Measurements from ENCODE around the gene PPME1.
"Not testable (repeated sequence)": the region's sequence is repeated elsewhere in the genome, so short reads cannot be mapped to it uniquely, and the experiment has no call there.

The PPME1 gene

GRCh38 chr11:74170694-74171629 lies at the start of gene PPME1, which contains the start of gene C2CD3:
PPME1 (plus strand) TSS chr11:74171289; CDS start chr11:74171422, 133 bp downstream.
C2CD3 (minus strand) TSS chr11:74171002; CDS start chr11:74170792, 210 bp downstream.
- H3K27me3 ChIP-seq (ENCODE audit: control insufficient read depth, insufficient read depth, low read length), result no peaks in the 10 kb centered on the region
- peaks cover 7% of the 10 kb centered on the region for H3K4me1 ChIP-seq (ENCODE audit: control insufficient read depth, low read depth, low read length)
- no peaks in the 10 kb centered on the region for H3K9me3 ChIP-seq (ENCODE audit: control insufficient read depth, low read depth, low read length)
- H3K36me3 ChIP-seq (ENCODE audit: control insufficient read depth, low read depth, low read length), result peaks cover 22% of the 10 kb centered on the region
- H3K4me3 ChIP-seq (ENCODE audit: low read length), result peak within 1 kb of the TSS; percentile 74
- H3K9ac ChIP-seq (ENCODE audit: low read length), result peak within 1 kb of the TSS; percentile 81
- H3K27ac ChIP-seq (ENCODE audit: low read length), result peak within 1 kb of the TSS; percentile 50

GRCh38 chr11:74121804-74122203 lies 49.3 kb upstream of the PPME1 start:
- H3K9me3 ChIP-seq (ENCODE audit: control insufficient read depth, low read depth, low read length), result no peaks in the 10 kb centered on the region
- peaks cover 7% of the 10 kb centered on the region for H3K36me3 ChIP-seq (ENCODE audit: control insufficient read depth, low read depth, low read length)
- H3K9ac ChIP-seq (ENCODE audit: low read length), result no peak overlapping the region
- no peak overlapping the region for H3K4me3 ChIP-seq (ENCODE audit: low read length)
- no peaks in the 10 kb centered on the region for H3K4me1 ChIP-seq (ENCODE audit: control insufficient read depth, low read depth, low read length)
- H3K27ac ChIP-seq (ENCODE audit: low read length), result no peak overlapping the region
- H3K27me3 ChIP-seq (ENCODE audit: control insufficient read depth, insufficient read depth, low read length), result no peaks in the 10 kb centered on the region

GRCh38 chr11:74123008-74123448 lies 48.1 kb upstream of the PPME1 start:
- H3K4me1 ChIP-seq (ENCODE audit: control insufficient read depth, low read depth, low read length), result no peaks in the 10 kb centered on the region
- no peaks in the 10 kb centered on the region for H3K9me3 ChIP-seq (ENCODE audit: control insufficient read depth, low read depth, low read length)
- H3K9ac ChIP-seq (ENCODE audit: low read length), result no peak overlapping the region
- H3K36me3 ChIP-seq (ENCODE audit: control insufficient read depth, low read depth, low read length), result peaks cover 7% of the 10 kb centered on the region
- H3K27ac ChIP-seq (ENCODE audit: low read length), result no peak overlapping the region
- H3K27me3 ChIP-seq (ENCODE audit: control insufficient read depth, insufficient read depth, low read length), result no peaks in the 10 kb centered on the region
- H3K4me3 ChIP-seq (ENCODE audit: low read length), result no peak overlapping the region

- H3K9ac ChIP-seq (ENCODE audit: low read length); H3K27ac ChIP-seq (ENCODE audit: low read length); H3K9me3 ChIP-seq (ENCODE audit: control insufficient read depth, low read depth, low read length); H3K4me3 ChIP-seq (ENCODE audit: low read length); H3K27me3 ChIP-seq (ENCODE audit: control insufficient read depth, insufficient read depth, low read length); H3K36me3 ChIP-seq (ENCODE audit: control insufficient read depth, low read depth, low read length); H3K4me1 ChIP-seq (ENCODE audit: control insufficient read depth, low read depth, low read length): not testable (repeated sequence)
Measured at GRCh38 chr11:74129121-74129520, 42.0 kb upstream of the PPME1 start.

- Histone ChIP-seq H3K9me3 (ENCODE audit: control insufficient read depth, low read depth, low read length) (no peaks in the 10 kb centered on the region), H3K27me3 (ENCODE audit: control insufficient read depth, insufficient read depth, low read length) (no peaks in the 10 kb centered on the region), H3K27ac (ENCODE audit: low read length) (no peak overlapping the region), H3K9ac (ENCODE audit: low read length) (no peak overlapping the region), H3K36me3 (ENCODE audit: control insufficient read depth, low read depth, low read length) (peaks cover 4% of the 10 kb centered on the region), H3K4me1 (ENCODE audit: control insufficient read depth, low read depth, low read length) (no peaks in the 10 kb centered on the region), H3K4me3 (ENCODE audit: low read length) (no peak overlapping the region)
Measured at GRCh38 chr11:74132833-74133232, 38.3 kb upstream of the PPME1 start.

GRCh38 chr11:74133436-74133835 lies 37.7 kb upstream of the PPME1 start:
- no peaks in the 10 kb centered on the region for H3K27me3 ChIP-seq (ENCODE audit: control insufficient read depth, insufficient read depth, low read length)
- H3K9me3 ChIP-seq (ENCODE audit: control insufficient read depth, low read depth, low read length), result no peaks in the 10 kb centered on the region
- H3K36me3 ChIP-seq (ENCODE audit: control insufficient read depth, low read depth, low read length), result peaks cover 4% of the 10 kb centered on the region
- no peak overlapping the region for H3K9ac ChIP-seq (ENCODE audit: low read length)
- H3K27ac ChIP-seq (ENCODE audit: low read length), result no peak overlapping the region
- H3K4me3 ChIP-seq (ENCODE audit: low read length), result no peak overlapping the region
- no peaks in the 10 kb centered on the region for H3K4me1 ChIP-seq (ENCODE audit: control insufficient read depth, low read depth, low read length)

GRCh38 chr11:74134661-74135060 lies 36.4 kb upstream of the PPME1 start:
- Histone ChIP-seq H3K4me3 (ENCODE audit: low read length) (no peak overlapping the region), H3K9ac (ENCODE audit: low read length) (no peak overlapping the region), H3K4me1 (ENCODE audit: control insufficient read depth, low read depth, low read length) (no peaks in the 10 kb centered on the region), H3K27me3 (ENCODE audit: control insufficient read depth, insufficient read depth, low read length) (no peaks in the 10 kb centered on the region), H3K36me3 (ENCODE audit: control insufficient read depth, low read depth, low read length) (peaks cover 4% of the 10 kb centered on the region), H3K9me3 (ENCODE audit: control insufficient read depth, low read depth, low read length) (no peaks in the 10 kb centered on the region), H3K27ac (ENCODE audit: low read length) (no peak overlapping the region)

GRCh38 chr11:74135127-74135840 lies 35.8 kb upstream of the PPME1 start:
- peaks cover 4% of the 10 kb centered on the region for H3K36me3 ChIP-seq (ENCODE audit: control insufficient read depth, low read depth, low read length)
- no peak overlapping the region for H3K27ac ChIP-seq (ENCODE audit: low read length)
- no peaks in the 10 kb centered on the region for H3K4me1 ChIP-seq (ENCODE audit: control insufficient read depth, low read depth, low read length)
- H3K27me3 ChIP-seq (ENCODE audit: control insufficient read depth, insufficient read depth, low read length), result no peaks in the 10 kb centered on the region
- no peak overlapping the region for H3K9ac ChIP-seq (ENCODE audit: low read length)
- no peaks in the 10 kb centered on the region for H3K9me3 ChIP-seq (ENCODE audit: control insufficient read depth, low read depth, low read length)
- H3K4me3 ChIP-seq (ENCODE audit: low read length), result no peak overlapping the region

- Histone ChIP-seq H3K36me3 (ENCODE audit: control insufficient read depth, low read depth, low read length) (peaks cover 4% of the 10 kb centered on the region), H3K4me3 (ENCODE audit: low read length) (no peak overlapping the region), H3K4me1 (ENCODE audit: control insufficient read depth, low read depth, low read length) (peaks cover 7% of the 10 kb centered on the region), H3K27ac (ENCODE audit: low read length) (no peak overlapping the region), H3K9ac (ENCODE audit: low read length) (no peak overlapping the region), H3K27me3 (ENCODE audit: control insufficient read depth, insufficient read depth, low read length) (no peaks in the 10 kb centered on the region), H3K9me3 (ENCODE audit: control insufficient read depth, low read depth, low read length) (no peaks in the 10 kb centered on the region)
Measured at GRCh38 chr11:74138021-74138420, 33.1 kb upstream of the PPME1 start.

- Histone ChIP-seq H3K27me3 (ENCODE audit: control insufficient read depth, insufficient read depth, low read length) (no peaks in the 10 kb centered on the region), H3K4me1 (ENCODE audit: control insufficient read depth, low read depth, low read length) (peaks cover 7% of the 10 kb centered on the region), H3K9me3 (ENCODE audit: control insufficient read depth, low read depth, low read length) (no peaks in the 10 kb centered on the region), H3K36me3 (ENCODE audit: control insufficient read depth, low read depth, low read length) (no peaks in the 10 kb centered on the region), H3K4me3 (ENCODE audit: low read length) (no peak overlapping the region), H3K9ac (ENCODE audit: low read length) (no peak overlapping the region), H3K27ac (ENCODE audit: low read length) (no peak overlapping the region)
Measured at GRCh38 chr11:74138572-74138971, 32.5 kb upstream of the PPME1 start.

GRCh38 chr11:74139151-74139918 lies 31.8 kb upstream of the PPME1 start:
- no peaks in the 10 kb centered on the region for H3K9me3 ChIP-seq (ENCODE audit: control insufficient read depth, low read depth, low read length)
- H3K36me3 ChIP-seq (ENCODE audit: control insufficient read depth, low read depth, low read length), result no peaks in the 10 kb centered on the region
- H3K27me3 ChIP-seq (ENCODE audit: control insufficient read depth, insufficient read depth, low read length), result no peaks in the 10 kb centered on the region
- H3K9ac ChIP-seq (ENCODE audit: low read length), result no peak overlapping the region
- H3K4me3 ChIP-seq (ENCODE audit: low read length), result no peak overlapping the region
- no peak overlapping the region for H3K27ac ChIP-seq (ENCODE audit: low read length)
- H3K4me1 ChIP-seq (ENCODE audit: control insufficient read depth, low read depth, low read length), result peaks cover 7% of the 10 kb centered on the region

Data from iPS-18a (cell line).